Hepatocyte (in vitro differentiated cells): ENCODE results near the gene CD8B. TPM values are rescaled to one million over a fixed set of nuclear protein-coding genes. Genes with fewer than 3 reads are reported as not detected.

Experiments used
- DNase-seq: peaks from one replicate; pipeline ENCODE4 v3.0.0-alpha.2; 2016; ENCODE audit warnings: low spot score
- H2AFZ ChIP-seq: fragments of 200-600 bp; sonication (generic); 2 replicates; pipeline ENCODE4 v1.6.0; 2016; ENCODE audit warnings: antibody characterized with exemption, mild to moderate bottlenecking
- H3K27ac ChIP-seq: fragments of 200-600 bp; sonication (generic); 2 replicates; pipeline ENCODE4 v1.5.1; 2016; ENCODE audit warnings: mild to moderate bottlenecking
- H3K27me3 ChIP-seq: fragments of 200-600 bp; sonication (generic); 2 replicates; pipeline ENCODE4 v1.6.1; 2016
- H3K36me3 ChIP-seq: fragments of 200-600 bp; sonication (generic); replicated peaks from 2 replicates; pipeline ENCODE4 v1.5.1; 2016; ENCODE audit warnings: low read depth; ENCODE audit not compliant: insufficient read depth
- H3K4me1 ChIP-seq: fragments of 200-600 bp; sonication (generic); 2 replicates; pipeline ENCODE4 v1.5.1; 2016; ENCODE audit warnings: mild to moderate bottlenecking, moderate library complexity; ENCODE audit not compliant: insufficient read depth
- H3K4me2 ChIP-seq: fragments of 200-600 bp; sonication (generic); 2 replicates; pipeline ENCODE4 v1.6.0; 2016
- H3K4me3 ChIP-seq: fragments of 200-600 bp; sonication (generic); 2 replicates; pipeline ENCODE4 v1.5.1; 2016; ENCODE audit warnings: mild to moderate bottlenecking
- H3K79me2 ChIP-seq: fragments of 200-600 bp; sonication (generic); 2 replicates; pipeline ENCODE4 v1.6.0; 2017; ENCODE audit warnings: mild to moderate bottlenecking
- H3K9me2 ChIP-seq: fragments of 200-600 bp; sonication (generic); replicated peaks from 2 replicates; pipeline ENCODE4 v1.6.0; 2017; ENCODE audit warnings: mild to moderate bottlenecking; ENCODE audit not compliant: insufficient read depth
- H3K9me3 ChIP-seq: fragments of 200-600 bp; sonication (generic); 2 replicates; pipeline ENCODE4 v1.5.1; 2016; ENCODE audit warnings: low read depth, mild to moderate bottlenecking
- H4K20me1 ChIP-seq: fragments of 200-600 bp; sonication (generic); 2 replicates; pipeline ENCODE4 v1.6.0; 2016; ENCODE audit warnings: mild to moderate bottlenecking; ENCODE audit not compliant: insufficient read depth, poor library complexity, severe bottlenecking
- CTCF ChIP-seq: fragments of 200-600 bp; sonication (generic); IDR thresholded peaks from 2 replicates; pipeline ENCODE4 v1.5.1; 2016; ENCODE audit warnings: antibody characterized with exemption, mild to moderate bottlenecking; ENCODE audit not compliant: poor library complexity
- EZH2 ChIP-seq: fragments of 200-600 bp; sonication (generic); IDR thresholded peaks from 2 replicates; pipeline ENCODE4 v1.6.1; 2016; ENCODE audit warnings: antibody characterized with exemption, mild to moderate bottlenecking, borderline replicate concordance
- EZH2phosphoT487 ChIP-seq: fragments of 200-600 bp; sonication (generic); IDR thresholded peaks from one replicate; pipeline ENCODE4 v1.6.1; 2018; ENCODE audit warnings: antibody characterized with exemption, mild to moderate bottlenecking, low read depth, moderate library complexity; ENCODE audit not compliant: unreplicated experiment, severe bottlenecking
- WGBS: methylation state at CpG from one replicate; pipeline ENCODE4 v1.1.6; 2016; ENCODE audit warnings: low lambda C conversion rate; ENCODE audit errors: missing lambda C conversion rate; 5-methylcytosine and 5-hydroxymethylcytosine counted together
- polyA plus RNA-seq: library from polyadenylated mRNA; unstranded; fragments of >200 nt; fragmentation: Nextera tagmentation; extraction: Ambion mirVana; gene quantifications from 2 replicates; pipeline ENCODE4 v1.2.1, GENCODE V29; 2016
- total RNA-seq: library from RNA; depleted of rRNA; stranded (reverse); fragments of >200 nt; gene quantifications from 2 replicates; pipeline ENCODE4 v1.2.3, GENCODE V29; 2014

CD8B gene
- total and polyA plus RNA-seq, 2 experiments from 2014 or later = 1.00 to 3.0 TPM

DNA sequence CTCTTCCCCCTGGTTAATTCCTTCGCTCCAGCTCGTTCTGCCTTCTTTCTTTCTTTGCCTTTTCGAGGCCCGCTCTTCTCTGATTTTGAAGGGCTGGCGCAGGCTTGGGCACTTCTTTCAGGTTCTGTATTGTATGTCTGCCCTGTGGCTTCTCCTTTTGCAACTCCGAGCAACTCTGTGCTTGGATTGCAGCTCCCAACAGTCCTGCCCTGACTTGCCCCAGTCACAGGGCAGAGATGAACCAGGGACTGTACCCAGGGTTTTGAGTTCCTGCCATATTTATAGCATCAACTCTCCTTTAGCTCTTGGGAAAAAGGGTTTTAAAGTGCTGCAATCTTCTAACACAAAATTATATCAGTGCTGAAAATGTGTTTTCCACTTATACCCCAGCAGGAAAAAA, 39.8 kb downstream of the CD8B start:
- H3K27ac ChIP-seq = no peak overlapping the region
- H3K9me3 ChIP-seq = no peaks in the 10 kb centered on the region

DNA sequence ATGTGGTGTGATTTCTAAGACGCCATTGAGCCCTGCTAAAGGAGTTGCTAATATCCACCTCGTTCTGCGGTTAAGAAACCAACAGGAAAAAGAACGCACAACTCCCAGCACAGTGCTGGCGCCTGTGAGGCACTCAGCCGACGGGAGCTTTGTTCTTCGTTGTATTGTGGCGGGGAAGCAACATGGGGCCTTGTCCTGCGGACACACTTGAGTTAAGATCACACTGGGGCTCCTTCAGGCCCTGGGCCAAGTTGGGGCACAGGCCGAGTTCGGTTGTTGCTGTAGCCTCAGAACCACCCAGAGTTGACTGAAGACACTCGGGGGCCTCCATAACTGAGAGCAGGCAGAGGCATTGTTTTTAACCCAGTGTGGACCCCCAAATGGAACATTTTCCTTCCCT, 40.4 kb downstream of the CD8B start:
- Histone ChIP-seq H3K27me3 (no peaks in the 10 kb centered on the region), H3K4me2 (no peak overlapping the region), H3K79me2 (no peaks in the 10 kb centered on the region), H3K36me3 (no peaks in the 10 kb centered on the region), H4K20me1 (no peaks in the 10 kb centered on the region), H2AFZ (no peak overlapping the region), H3K9me3 (no peaks in the 10 kb centered on the region), H3K9me2 (no peaks in the 10 kb centered on the region), H3K27ac (no peak overlapping the region), H3K4me1 (peaks cover 6% of the 10 kb centered on the region), H3K4me3 (no peak overlapping the region)
- TF ChIP-seq EZH2 = no peak
- no peak for TF ChIP-seq CTCF
- TF ChIP-seq EZH2phosphoT487 = no peak
- no peak for DNase-seq
- 94% methylated on average over 13 of the region's 13 CpGs for WGBS

More for the DNA sequence above, 39.8 kb downstream of the CD8B start:
- Histone ChIP-seq H4K20me1 (no peaks in the 10 kb centered on the region), H3K4me1 (peaks cover 6% of the 10 kb centered on the region), H3K9me2 (no peaks in the 10 kb centered on the region), H3K79me2 (no peaks in the 10 kb centered on the region), H3K27me3 (no peaks in the 10 kb centered on the region), H3K4me2 (no peak overlapping the region), H3K36me3 (no peaks in the 10 kb centered on the region), H2AFZ (no peak overlapping the region), H3K4me3 (no peak overlapping the region)
- 96% methylated on average over 6 of the region's 6 CpGs for WGBS
- no peak for DNase-seq
- TF ChIP-seq EZH2phosphoT487 (no peak), EZH2 (no peak), CTCF (no peak)

DNA sequence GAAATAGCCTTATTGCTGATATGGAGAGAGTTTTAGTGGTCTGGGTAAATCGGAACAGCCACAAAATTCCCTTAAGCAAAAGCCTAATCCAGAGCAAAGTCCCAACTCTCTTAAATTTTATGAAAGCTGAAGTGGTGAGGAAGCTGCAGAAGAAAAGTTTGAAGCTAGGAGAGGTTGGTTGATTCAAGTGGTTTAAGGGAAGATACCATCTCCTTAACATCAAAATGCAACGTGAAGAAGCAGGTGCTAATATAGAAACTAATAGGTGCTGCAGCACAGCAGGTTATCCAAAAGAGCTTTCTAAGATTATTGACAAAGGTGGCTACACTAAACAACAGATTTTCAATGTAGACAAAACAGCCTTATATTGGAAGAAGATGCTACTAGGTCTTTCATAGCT, 42.7 kb downstream of the CD8B start:
- H3K79me2 ChIP-seq = no peaks in the 10 kb centered on the region
- no peak for TF ChIP-seq CTCF
- no peak for TF ChIP-seq EZH2
- TF ChIP-seq EZH2phosphoT487 = no peak
- no peak overlapping the region for H2AFZ ChIP-seq
- 98% methylated on average over 2 of the region's 2 CpGs for WGBS
- H3K9me3 ChIP-seq = no peaks in the 10 kb centered on the region
- H3K9me2 ChIP-seq = no peaks in the 10 kb centered on the region
- no peak overlapping the region for H3K4me3 ChIP-seq
- H3K27ac ChIP-seq = no peak overlapping the region
- no peak overlapping the region for H3K4me2 ChIP-seq
- DNase-seq = no peak
- no peaks in the 10 kb centered on the region for H3K36me3 ChIP-seq
- H3K27me3 ChIP-seq = no peaks in the 10 kb centered on the region
- H3K4me1 ChIP-seq = peaks cover 6% of the 10 kb centered on the region
- no peaks in the 10 kb centered on the region for H4K20me1 ChIP-seq
